Measurements from ENCODE around the gene HSPG2. TPM values are rescaled to one million over a fixed set of nuclear protein-coding genes. Genes with fewer than 3 reads are reported as not detected.

HSPG2 gene
- total and polyA plus RNA-seq, 9 of the 15 experiments (the other 6 are each of a cell fraction or from before 2014, with no cell fraction given) = 0.14 to 160 (median 15.7) TPM

- no peak for TF ChIP-seq CREB3L1 (IDR thresholded peaks at IDR 0.05; ENCODE audit: borderline replicate concordance, low read depth)
- no peak for TF ChIP-seq RBM17 (IDR thresholded peaks at IDR 0.05; ENCODE audit: borderline replicate concordance, low read depth, low read length)
- no peak for TF ChIP-seq CBFB (CRISPR knock-in tag; IDR thresholded peaks at IDR 0.05)
Measured at GRCh38 chr1:21909787-21910503, 27.2 kb downstream of the HSPG2 start (continued).

GRCh38 chr1:21909286-21909759 is 27.8 kb downstream of the HSPG2 start:
- POLR2A ChIA-PET = interaction anchor here (0.6 to 3.4 kb wide), 7 partner anchors 9 to 372 kb away, joined by 3 to 18 read pairs (median 3); no protein-coding TSS in a partner anchor
- CTCF ChIA-PET (ENCODE audit: low intra/inter-chr PET ratio) = no interaction called here
- WGBS (ENCODE audit: insufficient coverage, low coverage, missing lambda C conversion rate) = 88% methylated on average over 1 of the region's 1 CpG

More at GRCh38 chr1:21909286-21909759, 27.8 kb downstream of the HSPG2 start:
- H3K27me3 ChIP-seq (ENCODE audit: control insufficient read depth in 2 of 2, insufficient read depth in 2 of 2, low read length in 2 of 2) = no peaks in the 10 kb centered on the region
- in situ Hi-C loops (cut with MboI) = no loop called here
- DNase-seq (ENCODE audit: extremely low read depth in 1 of 4, low spot score in 3 of 4) (peak in 1 of 4 experiments; percentile 46), ATAC-seq (no peak), FAIRE-seq (peak; percentile 55)
- peak in 1 of 2 experiments; percentile 22 for TF ChIP-seq E2F6 (IDR thresholded peaks at IDR 0.05; ENCODE audit: borderline replicate concordance in 1 of 2, extremely low read depth in 1 of 2, insufficient read depth in 1 of 2, insufficient read length in 1 of 2, low read depth in 1 of 2, low read length in 1 of 2, poor library complexity in 1 of 2, severe bottlenecking in 1 of 2)
- TF ChIP-seq POLR2G (IDR thresholded peaks at IDR 0.05; ENCODE audit: low read depth, low read length) = no peak
- TF ChIP-seq CREB1 (IDR thresholded peaks at IDR 0.05) = no peak
- TF ChIP-seq CREB1 (CRISPR knock-in tag; IDR thresholded peaks at IDR 0.05) = 0 out of 2 replicates have a peak, but pooled peaks have one; percentile 4
- TF ChIP-seq MYC (IDR thresholded peaks at IDR 0.05; ENCODE audit: low read depth, low read length) = no peak
- TF ChIP-seq MYC (CRISPR knock-in tag; IDR thresholded peaks at IDR 0.05; ENCODE audit: borderline replicate concordance, low read depth) = peak; percentile 22; the same call in 1 of the 2 replicates
- TF ChIP-seq THAP7 (CRISPR knock-in tag; IDR thresholded peaks at IDR 0.05) = no peak
- no peak for TF ChIP-seq CGGBP1 (CRISPR knock-in tag; IDR thresholded peaks at IDR 0.05)
- TF ChIP-seq NR4A1 (CRISPR knock-in tag; IDR thresholded peaks at IDR 0.05) = no peak
- no peak for TF ChIP-seq NR4A1 (tag; IDR thresholded peaks at IDR 0.05)
- 0 out of 3 replicates have a peak, but pooled peaks of 1 of the 2 experiments have one; percentile 36 for TF ChIP-seq CBX3 (IDR thresholded peaks at IDR 0.05; ENCODE audit: borderline replicate concordance in 1 of 2, low read length in 2 of 2)
- 0 out of 2 replicates have a peak, but pooled peaks have one; percentile 50 for TF ChIP-seq ZNF347 (CRISPR knock-in tag; IDR thresholded peaks at IDR 0.05; ENCODE audit: low read depth)
- TF ChIP-seq GABPB1 (CRISPR knock-in tag; IDR thresholded peaks at IDR 0.05) = peak; percentile 13; the same call in 1 of the 2 replicates
- intact Hi-C loops (cut with micrococcal nuclease) = loop anchor here (5.0 to 10.0 kb wide), 2 partner anchors 115 to 127 kb away; partner anchors contain the start of gene USP48
- H3K36me3 ChIP-seq (ENCODE audit: control insufficient read depth, insufficient read depth, low read length) = peaks cover 31% of the 10 kb centered on the region
- no peaks in the 10 kb centered on the region for H4K20me1 ChIP-seq (replicated peaks; ENCODE audit: control insufficient read depth, insufficient read depth, low read length)
- H3K9me1 ChIP-seq (ENCODE audit: control insufficient read depth, insufficient read depth, low read length) = no peaks in the 10 kb centered on the region
- H3K9ac ChIP-seq (ENCODE audit: insufficient read depth in 1 of 2, low read depth in 2 of 2, low read length in 2 of 2) = peak overlapping the region; percentile 16 to 85
- H3K4me3 ChIP-seq = no peak overlapping the region
- H2AFZ ChIP-seq (ENCODE audit: low read depth, low read length) = no peak overlapping the region
- H3K4me2 ChIP-seq (ENCODE audit: insufficient read depth, low read length) = peak overlapping the region; percentile 37
- H3K4me1 ChIP-seq (replicated peaks in 1 of 2; ENCODE audit: control insufficient read depth in 2 of 2, insufficient read depth in 2 of 2, low read length in 2 of 2) = peaks cover 77 to 81% of the 10 kb centered on the region in 2 experiments
- peaks cover 75% of the 10 kb centered on the region for H3K79me2 ChIP-seq (ENCODE audit: control insufficient read depth, insufficient read depth, low read length)
- no TSS peak for BruUV-seq (replicated peaks)
- H3K27ac ChIP-seq (ENCODE audit: extremely low read depth, low read depth, low read length) = peak overlapping the region; percentile 46; the same call in 2 of the 3 replicates
- no peaks in the 10 kb centered on the region for H3K9me3 ChIP-seq (replicated peaks; ENCODE audit: control insufficient read depth, insufficient read depth, low read depth, low read length)
